ENCODE measurements around the gene FBLN5.

Gene FBLN5

DNA sequence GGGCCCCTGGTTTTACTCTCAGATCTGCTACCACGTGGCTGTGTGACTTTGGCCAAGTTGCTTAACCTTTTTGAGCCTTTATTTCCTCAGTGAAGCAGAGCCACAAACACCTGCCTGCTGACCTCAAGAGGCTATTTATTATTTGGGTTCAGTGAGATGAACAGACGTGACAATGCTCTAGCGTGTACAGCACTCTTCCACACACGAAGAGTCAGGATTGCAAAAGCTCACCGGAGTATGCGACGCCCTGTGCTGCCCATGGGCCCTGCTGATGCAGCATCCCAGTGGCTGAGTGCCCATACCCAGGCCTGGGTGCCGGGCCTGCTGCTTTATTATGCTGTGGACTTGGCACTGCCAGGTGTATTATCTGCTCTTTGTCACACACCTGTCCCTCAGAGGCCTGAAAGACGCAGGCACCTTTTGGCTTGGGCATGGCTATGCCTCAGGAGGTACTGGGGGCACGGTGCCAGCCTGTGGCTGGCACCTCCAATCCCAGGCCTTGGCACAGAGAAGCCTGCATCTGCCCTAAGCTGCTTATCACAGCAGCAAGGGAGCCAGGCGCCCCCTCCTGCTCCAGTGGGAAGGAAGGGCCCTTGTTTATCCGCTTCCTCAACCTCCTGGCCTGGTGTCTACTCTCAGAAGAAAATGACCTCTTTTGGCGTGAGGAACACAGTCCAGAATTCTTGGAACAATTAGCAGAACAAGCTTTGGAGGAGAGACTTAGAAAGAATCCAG is 57.9 kb downstream of the FBLN5 start:
- TF ChIP-seq FOXP2 (optimal IDR thresholded peaks at IDR 0.05; ENCODE audit: control extremely low read depth, extremely low read length, insufficient read depth) (no peak), POLR2AphosphoS5 (IDR thresholded peaks at IDR 0.05; ENCODE audit: borderline replicate concordance, low read depth, low read length) (no peak), EZH2 (IDR thresholded peaks at IDR 0.05) (no peak)
- Histone ChIP-seq H3K4me3 (no peak overlapping the region), H3K36me3 (ENCODE audit: insufficient read depth, low read length) (no peaks in the 10 kb centered on the region), H3K9me3 (ENCODE audit: low read depth, low read length) (no peaks in the 10 kb centered on the region), H3K27ac (no peak overlapping the region), H3K9ac (ENCODE audit: insufficient read length) (no peak overlapping the region)
- no peak for DNase-seq (ENCODE audit: low read depth, low spot score)

DNA sequence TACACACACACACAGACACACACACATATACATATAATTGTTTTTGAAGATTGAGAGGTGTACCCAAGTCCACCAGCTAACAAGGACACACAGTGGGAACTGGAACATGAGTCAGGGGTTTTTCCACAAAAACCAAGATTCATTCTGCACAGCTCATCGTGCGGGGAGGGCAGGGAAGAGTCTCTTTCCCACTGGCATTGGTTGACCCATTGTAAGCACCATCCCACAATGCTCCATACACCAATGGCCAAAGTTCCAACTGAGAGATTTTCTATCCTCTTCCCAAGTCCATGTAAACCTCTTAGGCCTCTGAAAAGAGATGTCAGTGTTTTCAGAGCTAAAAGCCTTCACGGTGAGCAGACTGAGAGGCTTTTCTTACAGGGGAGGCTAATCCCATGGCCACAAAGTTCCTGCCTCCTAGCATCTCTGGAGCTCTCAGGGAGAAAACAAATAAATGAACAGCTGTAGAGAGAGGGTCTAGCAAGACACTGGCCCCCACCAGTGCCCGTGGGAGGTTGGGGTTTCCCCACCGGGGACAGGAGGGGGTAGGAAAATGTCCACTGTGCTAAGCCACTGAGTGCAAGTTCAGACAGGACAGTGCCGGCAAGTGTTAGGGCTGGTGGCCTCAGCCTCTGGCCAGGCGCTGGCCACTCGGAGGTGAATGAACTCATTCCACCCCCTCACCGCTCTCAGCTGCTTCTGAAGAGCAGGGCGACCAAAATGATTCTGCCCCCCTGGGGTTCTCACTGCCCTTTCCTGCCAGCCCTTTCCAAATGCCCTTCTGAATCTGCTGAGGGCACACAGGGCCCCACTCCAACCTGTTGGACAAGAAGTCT is 58.6 kb downstream of the FBLN5 start:
- Histone ChIP-seq H3K27ac (no peak overlapping the region), H3K4me3 (no peak overlapping the region), H3K9me3 (ENCODE audit: low read depth, low read length) (no peaks in the 10 kb centered on the region), H3K36me3 (ENCODE audit: insufficient read depth, low read length) (no peaks in the 10 kb centered on the region), H3K9ac (ENCODE audit: insufficient read length) (no peak overlapping the region)
- no peak for TF ChIP-seq EZH2 (IDR thresholded peaks at IDR 0.05)
- TF ChIP-seq POLR2AphosphoS5 (IDR thresholded peaks at IDR 0.05; ENCODE audit: borderline replicate concordance, low read depth, low read length): no peak
- no peak for TF ChIP-seq FOXP2 (optimal IDR thresholded peaks at IDR 0.05; ENCODE audit: control extremely low read depth, extremely low read length, insufficient read depth)
- DNase-seq (ENCODE audit: low read depth, low spot score): no peak

DNA sequence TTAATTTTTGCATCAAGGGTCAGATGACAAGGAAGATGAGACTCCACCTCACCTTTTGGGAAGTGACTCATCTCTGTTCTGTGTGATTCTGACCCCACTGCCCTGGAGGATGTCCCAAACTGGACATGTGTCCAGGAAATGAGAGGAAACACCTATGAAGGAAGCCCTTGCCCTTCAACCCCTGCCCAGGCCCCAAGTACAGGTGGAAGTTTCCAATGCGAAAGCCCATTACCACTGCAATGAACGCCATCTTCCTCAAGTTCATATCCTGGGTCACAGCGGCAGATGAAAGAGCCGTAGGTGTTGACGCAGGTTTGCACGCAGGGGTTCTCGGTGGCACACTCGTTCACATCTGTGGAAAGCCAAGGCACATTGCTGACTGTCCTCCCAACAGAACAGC is 60.5 kb downstream of the FBLN5 start:
- H3K4me3 ChIP-seq: no peak overlapping the region
- DNase-seq (ENCODE audit: low read depth, low spot score): no peak
- no peak overlapping the region for H3K9ac ChIP-seq (ENCODE audit: insufficient read length)
- TF ChIP-seq EZH2 (IDR thresholded peaks at IDR 0.05) (no peak), POLR2AphosphoS5 (IDR thresholded peaks at IDR 0.05; ENCODE audit: borderline replicate concordance, low read depth, low read length) (no peak), FOXP2 (optimal IDR thresholded peaks at IDR 0.05; ENCODE audit: control extremely low read depth, extremely low read length, insufficient read depth) (no peak)
- no peaks in the 10 kb centered on the region for H3K36me3 ChIP-seq (ENCODE audit: insufficient read depth, low read length)
- no peak overlapping the region for H3K27ac ChIP-seq
- no peaks in the 10 kb centered on the region for H3K9me3 ChIP-seq (ENCODE audit: low read depth, low read length)

DNA sequence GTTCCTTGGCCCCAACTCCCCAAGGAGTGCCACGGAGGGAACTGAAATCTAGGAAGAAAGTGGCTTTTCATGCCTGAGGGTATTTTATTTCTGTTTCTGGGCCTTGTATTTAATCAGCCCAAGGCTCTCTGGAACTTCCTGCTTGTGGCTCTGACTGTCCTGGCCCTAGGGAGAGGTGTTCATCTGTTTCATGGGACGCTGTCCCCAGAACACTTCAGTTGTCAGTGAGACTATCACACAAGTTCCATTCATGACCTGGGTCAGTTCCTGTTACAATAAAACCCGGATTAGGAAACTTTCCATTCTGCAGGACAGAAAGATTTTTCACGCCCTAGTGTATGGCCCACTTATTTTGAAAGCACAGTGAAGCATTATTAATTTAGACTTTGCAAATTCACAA is 61.7 kb downstream of the FBLN5 start:
- Histone ChIP-seq H3K27ac (no peak overlapping the region), H3K36me3 (ENCODE audit: insufficient read depth, low read length) (no peaks in the 10 kb centered on the region), H3K9ac (ENCODE audit: insufficient read length) (no peak overlapping the region), H3K9me3 (ENCODE audit: low read depth, low read length) (no peaks in the 10 kb centered on the region), H3K4me3 (no peak overlapping the region)
- no peak for DNase-seq (ENCODE audit: low read depth, low spot score)
- TF ChIP-seq FOXP2 (optimal IDR thresholded peaks at IDR 0.05; ENCODE audit: control extremely low read depth, extremely low read length, insufficient read depth): no peak
- TF ChIP-seq EZH2 (IDR thresholded peaks at IDR 0.05): no peak
- no peak for TF ChIP-seq POLR2AphosphoS5 (IDR thresholded peaks at IDR 0.05; ENCODE audit: borderline replicate concordance, low read depth, low read length)

DNA sequence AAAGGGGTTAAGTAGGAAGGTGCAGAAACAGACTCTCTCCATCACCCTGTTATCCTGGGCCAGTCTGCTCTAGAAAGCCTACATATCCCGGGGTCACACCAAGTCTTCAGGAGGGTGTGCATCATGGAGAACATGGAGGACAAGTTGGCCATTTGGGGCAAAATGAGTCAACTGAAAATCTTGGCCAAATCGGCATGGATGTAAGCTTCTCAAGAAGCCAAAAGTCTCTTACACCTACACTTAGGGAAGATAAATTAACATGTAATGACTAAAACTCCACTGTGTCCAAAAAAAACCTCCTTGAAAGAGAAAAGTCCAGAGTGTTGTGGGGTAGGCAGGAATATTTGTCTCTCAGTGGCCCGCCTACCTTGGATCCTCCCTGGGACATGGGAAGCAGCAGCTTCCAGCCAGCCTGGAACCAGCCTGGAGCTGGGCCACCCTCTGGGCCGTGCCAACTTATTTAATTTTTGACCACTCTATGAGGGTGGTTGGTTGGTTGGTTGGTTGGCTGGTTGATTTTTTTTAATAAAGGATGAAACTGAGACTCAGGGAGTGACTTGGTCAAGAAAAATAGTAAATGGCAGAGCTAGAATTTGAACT is 62.3 kb downstream of the FBLN5 start:
- TF ChIP-seq FOXP2 (optimal IDR thresholded peaks at IDR 0.05; ENCODE audit: control extremely low read depth, extremely low read length, insufficient read depth) (no peak), EZH2 (IDR thresholded peaks at IDR 0.05) (no peak), POLR2AphosphoS5 (IDR thresholded peaks at IDR 0.05; ENCODE audit: borderline replicate concordance, low read depth, low read length) (no peak)

DNA sequence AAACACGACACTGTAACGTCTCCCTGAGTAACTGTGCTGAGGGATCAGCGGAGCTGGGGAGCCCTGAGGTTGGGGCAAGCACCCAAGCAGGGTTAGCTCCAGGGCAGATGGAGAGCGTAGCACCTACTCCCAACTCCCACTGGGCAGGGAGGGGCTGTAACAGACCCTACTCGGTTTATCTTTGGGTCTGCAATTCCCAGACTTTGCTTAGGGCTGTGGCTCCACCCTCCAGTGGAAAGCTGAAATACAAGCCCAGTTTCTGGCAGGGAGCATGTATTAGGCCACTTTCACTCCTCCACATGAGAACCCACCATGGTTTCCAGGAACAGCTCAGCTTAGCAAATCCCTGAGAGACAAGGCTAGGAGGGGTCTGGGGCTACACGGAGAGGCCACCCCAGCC is 62.8 kb downstream of the FBLN5 start:
- no peak for DNase-seq (ENCODE audit: low read depth, low spot score)
- H3K9ac ChIP-seq (ENCODE audit: insufficient read length): no peak overlapping the region
- H3K36me3 ChIP-seq (ENCODE audit: insufficient read depth, low read length): no peaks in the 10 kb centered on the region
- H3K27ac ChIP-seq: no peak overlapping the region
- TF ChIP-seq FOXP2 (optimal IDR thresholded peaks at IDR 0.05; ENCODE audit: control extremely low read depth, extremely low read length, insufficient read depth): no peak
- no peak for TF ChIP-seq POLR2AphosphoS5 (IDR thresholded peaks at IDR 0.05; ENCODE audit: borderline replicate concordance, low read depth, low read length)
- TF ChIP-seq EZH2 (IDR thresholded peaks at IDR 0.05): no peak
- no peak overlapping the region for H3K4me3 ChIP-seq
- no peaks in the 10 kb centered on the region for H3K9me3 ChIP-seq (ENCODE audit: low read depth, low read length)

More for the DNA sequence above, 62.3 kb downstream of the FBLN5 start:
- no peak overlapping the region for H3K27ac ChIP-seq
- H3K4me3 ChIP-seq: no peak overlapping the region
- H3K9ac ChIP-seq (ENCODE audit: insufficient read length): no peak overlapping the region
- H3K36me3 ChIP-seq (ENCODE audit: insufficient read depth, low read length): no peaks in the 10 kb centered on the region
- no peaks in the 10 kb centered on the region for H3K9me3 ChIP-seq (ENCODE audit: low read depth, low read length)
- DNase-seq (ENCODE audit: low read depth, low spot score): no peak

DNA sequence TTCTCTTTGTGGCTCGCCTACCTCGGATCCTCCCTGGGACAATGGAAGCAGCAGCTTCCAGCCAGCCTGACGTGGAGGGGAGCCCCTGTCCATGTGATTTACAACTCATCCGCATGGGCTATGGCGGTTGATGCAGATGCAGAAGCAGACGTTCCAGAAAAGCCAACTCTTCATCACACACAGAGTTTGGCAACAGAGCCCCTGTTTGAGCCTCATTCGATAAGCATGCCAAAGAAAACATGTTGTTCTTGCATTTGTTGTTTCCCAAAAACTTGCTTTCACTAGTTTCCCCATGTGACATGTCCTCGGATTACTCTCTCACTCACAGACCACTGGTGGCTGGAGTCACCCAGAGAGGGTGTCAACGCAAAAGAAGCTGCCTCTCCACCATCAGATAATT is 63.7 kb downstream of the FBLN5 start:
- no peak for DNase-seq (ENCODE audit: low read depth, low spot score)
- Histone ChIP-seq H3K9me3 (ENCODE audit: low read depth, low read length) (no peaks in the 10 kb centered on the region), H3K9ac (ENCODE audit: insufficient read length) (no peak overlapping the region), H3K36me3 (ENCODE audit: insufficient read depth, low read length) (no peaks in the 10 kb centered on the region), H3K27ac (no peak overlapping the region), H3K4me3 (no peak overlapping the region)
- TF ChIP-seq EZH2 (IDR thresholded peaks at IDR 0.05): no peak
- no peak for TF ChIP-seq FOXP2 (optimal IDR thresholded peaks at IDR 0.05; ENCODE audit: control extremely low read depth, extremely low read length, insufficient read depth)
- TF ChIP-seq POLR2AphosphoS5 (IDR thresholded peaks at IDR 0.05; ENCODE audit: borderline replicate concordance, low read depth, low read length): no peak

DNA sequence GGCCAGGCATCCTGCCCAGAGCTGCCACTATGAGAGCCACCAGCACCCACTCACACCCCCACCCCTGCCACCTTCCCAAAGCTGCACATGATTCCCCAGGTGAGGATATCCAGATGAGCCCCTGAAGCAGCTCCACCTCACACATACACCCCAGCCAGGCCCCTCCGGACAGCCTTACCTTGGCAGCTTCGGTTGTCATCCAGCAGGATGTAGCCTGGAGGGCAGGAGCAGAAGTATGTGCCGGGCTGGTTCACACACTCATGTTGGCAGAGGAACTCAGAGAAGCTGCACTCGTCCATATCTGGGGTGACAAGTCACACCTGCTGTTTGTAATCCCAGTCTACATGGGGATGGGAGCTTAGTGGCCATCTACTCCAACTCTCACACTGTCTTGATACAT is 64.7 kb downstream of the FBLN5 start:
- no peaks in the 10 kb centered on the region for H3K36me3 ChIP-seq (ENCODE audit: insufficient read depth, low read length)
- no peak overlapping the region for H3K4me3 ChIP-seq
- TF ChIP-seq POLR2AphosphoS5 (IDR thresholded peaks at IDR 0.05; ENCODE audit: borderline replicate concordance, low read depth, low read length) (no peak), EZH2 (IDR thresholded peaks at IDR 0.05) (no peak), FOXP2 (optimal IDR thresholded peaks at IDR 0.05; ENCODE audit: control extremely low read depth, extremely low read length, insufficient read depth) (no peak)
- no peak overlapping the region for H3K27ac ChIP-seq
- no peak for DNase-seq (ENCODE audit: low read depth, low spot score)
- no peaks in the 10 kb centered on the region for H3K9me3 ChIP-seq (ENCODE audit: low read depth, low read length)
- H3K9ac ChIP-seq (ENCODE audit: insufficient read length): no peak overlapping the region
